IPS-18a (cell line): Measurements from ENCODE around the gene GGT6.
A peak's percentile ranks its signal among the peaks of the same experiment; 100 is the strongest.

ENCODE experiments used
- H3K27ac ChIP-seq: one replicate; pipeline ENCODE4 v1.5.1; 2013; ENCODE audit warnings: low read length
- H3K27me3 ChIP-seq: one replicate; pipeline ENCODE4 v1.6.1; 2013; ENCODE audit warnings: mild to moderate bottlenecking, low read length; ENCODE audit not compliant: control insufficient read depth, insufficient read depth
- H3K36me3 ChIP-seq: one replicate; pipeline ENCODE4 v1.6.1; 2013; ENCODE audit warnings: low read depth, low read length; ENCODE audit not compliant: control insufficient read depth
- H3K4me1 ChIP-seq: one replicate; pipeline ENCODE4 v1.6.1; 2013; ENCODE audit warnings: low read depth, low read length; ENCODE audit not compliant: control insufficient read depth
- H3K4me3 ChIP-seq: one replicate; pipeline ENCODE4 v1.5.1; 2013; ENCODE audit warnings: low read length
- H3K9ac ChIP-seq: one replicate; pipeline ENCODE4 v1.6.1; 2013; ENCODE audit warnings: mild to moderate bottlenecking, low read length, moderate library complexity
- H3K9me3 ChIP-seq: one replicate; pipeline ENCODE4 v1.6.1; 2013; ENCODE audit warnings: low read depth, low read length; ENCODE audit not compliant: control insufficient read depth

GGT6 gene

GRCh38 chr17:4556996-4557395, 3.4 kb downstream of the GGT6 start:
- Histone ChIP-seq H3K9ac (no peak overlapping the region), H3K4me1 (peaks cover 13% of the 10 kb centered on the region), H3K27ac (no peak overlapping the region), H3K4me3 (no peak overlapping the region), H3K27me3 (no peaks in the 10 kb centered on the region), H3K9me3 (no peaks in the 10 kb centered on the region), H3K36me3 (peaks cover 19% of the 10 kb centered on the region)

- no peaks in the 10 kb centered on the region for H3K9me3 ChIP-seq
- H3K4me1 ChIP-seq, result peaks cover 13% of the 10 kb centered on the region
- H3K27ac ChIP-seq, result peak overlapping the region; percentile 22
- peak overlapping the region; percentile 90 for H3K9ac ChIP-seq
- H3K36me3 ChIP-seq, result peaks cover 25% of the 10 kb centered on the region
- peak overlapping the region; percentile 93 for H3K4me3 ChIP-seq
- H3K27me3 ChIP-seq, result no peaks in the 10 kb centered on the region
Measured at GRCh38 chr17:4555873-4556759, 4.3 kb downstream of the GGT6 start.

GRCh38 chr17:4554997-4555799, 5.2 kb downstream of the GGT6 start, which contains the start of gene MYBBP1A:
TSS of gene MYBBP1A (minus strand) at chr17:4555384. CDS start at chr17:4555324, 60 bp downstream.
- Histone ChIP-seq H3K4me1 (peaks cover 13% of the 10 kb centered on the region), H3K9ac (peak within 1 kb of the TSS; percentile 90), H3K27me3 (no peaks in the 10 kb centered on the region), H3K36me3 (peaks cover 34% of the 10 kb centered on the region), H3K9me3 (no peaks in the 10 kb centered on the region), H3K4me3 (peak within 1 kb of the TSS; percentile 93), H3K27ac (peak within 1 kb of the TSS; percentile 22)

GRCh38 chr17:4554441-4554996, 5.9 kb downstream of the GGT6 start:
- H3K27ac ChIP-seq, result no peak overlapping the region
- H3K9ac ChIP-seq, result peak overlapping the region; percentile 90
- H3K4me3 ChIP-seq, result peak overlapping the region; percentile 93
- H3K9me3 ChIP-seq, result no peaks in the 10 kb centered on the region
- no peaks in the 10 kb centered on the region for H3K27me3 ChIP-seq
- H3K36me3 ChIP-seq, result peaks cover 41% of the 10 kb centered on the region
- peaks cover 13% of the 10 kb centered on the region for H3K4me1 ChIP-seq

- Histone ChIP-seq H3K4me1 (peaks cover 13% of the 10 kb centered on the region), H3K27ac (no peak overlapping the region), H3K9me3 (no peaks in the 10 kb centered on the region), H3K4me3 (peak overlapping the region; percentile 93), H3K27me3 (no peaks in the 10 kb centered on the region), H3K36me3 (peaks cover 50% of the 10 kb centered on the region), H3K9ac (peak overlapping the region; percentile 90)
Measured at GRCh38 chr17:4553669-4554068, 6.7 kb downstream of the GGT6 start.

GRCh38 chr17:4551796-4552525, 8.4 kb downstream of the GGT6 start:
- H3K4me1 ChIP-seq, result peaks cover 13% of the 10 kb centered on the region
- H3K9me3 ChIP-seq, result no peaks in the 10 kb centered on the region
- peaks cover 67% of the 10 kb centered on the region for H3K36me3 ChIP-seq
- H3K4me3 ChIP-seq, result no peak overlapping the region
- no peak overlapping the region for H3K27ac ChIP-seq
- H3K9ac ChIP-seq, result no peak overlapping the region
- H3K27me3 ChIP-seq, result no peaks in the 10 kb centered on the region

- Histone ChIP-seq H3K9ac (no peak overlapping the region), H3K36me3 (peaks cover 75% of the 10 kb centered on the region), H3K4me3 (no peak overlapping the region), H3K27ac (peak overlapping the region; percentile 15), H3K4me1 (peaks cover 7% of the 10 kb centered on the region), H3K27me3 (no peaks in the 10 kb centered on the region), H3K9me3 (no peaks in the 10 kb centered on the region)
Measured at GRCh38 chr17:4551141-4551540, 9.2 kb downstream of the GGT6 start.

- H3K4me1 ChIP-seq, result peaks cover 5% of the 10 kb centered on the region
- H3K4me3 ChIP-seq, result no peak overlapping the region
- H3K9me3 ChIP-seq, result no peaks in the 10 kb centered on the region
- H3K27me3 ChIP-seq, result no peaks in the 10 kb centered on the region
- H3K9ac ChIP-seq, result no peak overlapping the region
- peak overlapping the region; percentile 15 for H3K27ac ChIP-seq
- H3K36me3 ChIP-seq, result peaks cover 81% of the 10 kb centered on the region
Measured at GRCh38 chr17:4550534-4551039, 9.8 kb downstream of the GGT6 start.

GRCh38 chr17:4549781-4550533, 10.4 kb downstream of the GGT6 start:
- H3K9me3 ChIP-seq, result no peaks in the 10 kb centered on the region
- no peaks in the 10 kb centered on the region for H3K27me3 ChIP-seq
- H3K9ac ChIP-seq, result no peak overlapping the region
- no peak overlapping the region for H3K27ac ChIP-seq
- H3K4me1 ChIP-seq, result peaks cover 5% of the 10 kb centered on the region
- no peak overlapping the region for H3K4me3 ChIP-seq
- H3K36me3 ChIP-seq, result peaks cover 86% of the 10 kb centered on the region

GRCh38 chr17:4548721-4549531, 11.5 kb downstream of the GGT6 start:
- peaks cover 91% of the 10 kb centered on the region for H3K36me3 ChIP-seq

More at GRCh38 chr17:4548721-4549531, 11.5 kb downstream of the GGT6 start:
- Histone ChIP-seq H3K4me3 (no peak overlapping the region), H3K27ac (no peak overlapping the region), H3K9me3 (no peaks in the 10 kb centered on the region), H3K9ac (no peak overlapping the region), H3K27me3 (no peaks in the 10 kb centered on the region), H3K4me1 (peaks cover under 1% of the 10 kb centered on the region)
